Activated CD4-positive, alpha-beta T cell treated with anti-CD3 and anti-CD28 coated beads, Interleukin-2, Interleukin-6, amounts not matched to agents 100 ng/mL and 50 ng/mL, durations not matched to agents 16 hours and 8 hours (primary cell): ENCODE data around the gene PCAT7.
"Not testable (repeated sequence)": the region's sequence is repeated elsewhere in the genome, so short reads cannot be mapped to it uniquely, and the experiment has no call there.

Source experiments
- DNase-seq: peaks from one replicate; pipeline ENCODE4 v3.0.0-alpha.2; 2020

The PCAT7 gene

GRCh38 chr9:94564279-94564678, 9.4 kb downstream of the PCAT7 start:
- not testable (repeated sequence) for DNase-seq

GRCh38 chr9:94566550-94566949, 11.7 kb downstream of the PCAT7 start:
- no peak for DNase-seq

GRCh38 chr9:94567271-94567670, 12.4 kb downstream of the PCAT7 start:
- DNase-seq: no peak

- DNase-seq: no peak
These were observed 13.5 kb downstream of the PCAT7 start for GRCh38 chr9:94568250-94568889.

GRCh38 chr9:94568972-94569712, 14.3 kb downstream of the PCAT7 start:
- no peak for DNase-seq

- DNase-seq: no peak
These were observed 21.2 kb downstream of the PCAT7 start for GRCh38 chr9:94576131-94576530.

- DNase-seq: no peak
These were observed 22.2 kb downstream of the PCAT7 start for GRCh38 chr9:94577036-94577435.

- no peak for DNase-seq
These were observed 22.7 kb downstream of the PCAT7 start for GRCh38 chr9:94577571-94577970.

- DNase-seq: no peak
These were observed 26.8 kb downstream of the PCAT7 start for GRCh38 chr9:94581728-94582127.

- no peak for DNase-seq
These were observed 29.7 kb downstream of the PCAT7 start for GRCh38 chr9:94584555-94584954.

GRCh38 chr9:94586316-94586715, 31.4 kb downstream of the PCAT7 start:
- DNase-seq: no peak

GRCh38 chr9:94586814-94587213, 31.9 kb downstream of the PCAT7 start:
- no peak for DNase-seq

- DNase-seq: no peak
These were observed 33.8 kb downstream of the PCAT7 start for GRCh38 chr9:94588681-94589080.

GRCh38 chr9:94591046-94591545, 36.2 kb downstream of the PCAT7 start:
- DNase-seq: not testable (repeated sequence)

GRCh38 chr9:94591876-94592275, 37.0 kb downstream of the PCAT7 start:
- no peak for DNase-seq

GRCh38 chr9:94592683-94593082, 37.8 kb downstream of the PCAT7 start:
- not testable (repeated sequence) for DNase-seq

GRCh38 chr9:94593459-94594345, 38.8 kb downstream of the PCAT7 start, which contains the start of gene FBP2:
TSS of gene FBP2 (minus strand) at chr9:94593824. CDS start at chr9:94593726, 98 bp downstream.
- DNase-seq: no peak

GRCh38 chr9:94599102-94599501, 44.2 kb downstream of the PCAT7 start:
- no peak for DNase-seq

- DNase-seq: no peak
These were observed 45.4 kb downstream of the PCAT7 start for GRCh38 chr9:94600258-94600657.

- no peak for DNase-seq
These were observed 45.8 kb downstream of the PCAT7 start for GRCh38 chr9:94600715-94601114.

GRCh38 chr9:94602666-94603065, 47.8 kb downstream of the PCAT7 start:
- DNase-seq: no peak

- DNase-seq: peak; percentile 78
These were observed 48.6 kb downstream of the PCAT7 start for GRCh38 chr9:94603259-94604160.
